Stimulated activated CD4-positive, alpha-beta T cell treated with anti-CD3 and anti-CD28 coated beads, Interleukin-2, amount 100 ng/mL, for 48 hours (primary cell): ENCODE results near the gene RCOR1.
"Not testable (repeated sequence)": the region's sequence is repeated elsewhere in the genome, so short reads cannot be mapped to it uniquely, and the experiment has no call there.

ENCODE experiments used
- DNase-seq, 2 donors: peaks; one replicate each; pipeline ENCODE4 v3.0.0-alpha.2; 2020

The RCOR1 gene

GRCh38 chr14:102593825-102594137 lies 1.3 kb downstream of the RCOR1 start:
- DNase-seq, result no peak

GRCh38 chr14:102594514-102595175 lies 2.2 kb downstream of the RCOR1 start:
- peak; percentile 46 to 57 for DNase-seq

GRCh38 chr14:102601378-102601925 lies 9.0 kb downstream of the RCOR1 start:
- DNase-seq, result no peak

- DNase-seq, result no peak
Observed at GRCh38 chr14:102602421-102603292, 10.2 kb downstream of the RCOR1 start.

GRCh38 chr14:102603293-102603907 lies 11.0 kb downstream of the RCOR1 start:
- DNase-seq, result no peak

GRCh38 chr14:102604183-102604582 lies 11.7 kb downstream of the RCOR1 start:
- DNase-seq, result no peak

- no peak for DNase-seq
Observed at GRCh38 chr14:102605029-102605428, 12.6 kb downstream of the RCOR1 start.

- no peak for DNase-seq
Observed at GRCh38 chr14:102606296-102606695, 13.8 kb downstream of the RCOR1 start.

- DNase-seq, result no peak
Observed at GRCh38 chr14:102608064-102608446, 15.6 kb downstream of the RCOR1 start.

- no peak for DNase-seq
Observed at GRCh38 chr14:102610968-102611811, 18.7 kb downstream of the RCOR1 start.

GRCh38 chr14:102616318-102616717 lies 23.9 kb downstream of the RCOR1 start:
- DNase-seq, result no peak

GRCh38 chr14:102616799-102617198 lies 24.4 kb downstream of the RCOR1 start:
- DNase-seq, result no peak

GRCh38 chr14:102619012-102619411 lies 26.6 kb downstream of the RCOR1 start:
- DNase-seq, result not testable (repeated sequence)

- no peak for DNase-seq
Observed at GRCh38 chr14:102620413-102620812, 28.0 kb downstream of the RCOR1 start.

- peak in 1 of 2 donors; percentile 8 for DNase-seq
Observed at GRCh38 chr14:102622262-102622885, 29.9 kb downstream of the RCOR1 start.

GRCh38 chr14:102624666-102625065 lies 32.2 kb downstream of the RCOR1 start:
- DNase-seq, result no peak

- no peak for DNase-seq
Observed at GRCh38 chr14:102625564-102626296, 33.3 kb downstream of the RCOR1 start.

GRCh38 chr14:102626530-102626929 lies 34.1 kb downstream of the RCOR1 start:
- DNase-seq, result no peak

- no peak for DNase-seq
Observed at GRCh38 chr14:102629011-102629444, 36.6 kb downstream of the RCOR1 start.

GRCh38 chr14:102629808-102630350 lies 37.4 kb downstream of the RCOR1 start:
- DNase-seq, result no peak

GRCh38 chr14:102630405-102630804 lies 38.0 kb downstream of the RCOR1 start:
- DNase-seq, result no peak
